H1 (cell line): ENCODE results near the gene STIM1. TPM values are rescaled to one million over a fixed set of nuclear protein-coding genes. Genes with fewer than 3 reads are reported as not detected.

Experiments
- CTCF ChIA-PET: fragments of 300-600 bp; sonication (Branson Sonifier 250); formaldehyde crosslinking; loops from one replicate; lab custom pipeline; 2021; ENCODE audit not compliant: partially characterized antibody; lab: Charles Lee
- POLR2A ChIA-PET: fragments of 300-600 bp; sonication (Branson Sonifier 250); formaldehyde crosslinking; loops from one replicate; lab custom pipeline; 2021; ENCODE audit warnings: inconsistent platforms; ENCODE audit not compliant: partially characterized antibody; lab: Charles Lee
- DNase-seq, 2 experiments: peaks; one replicate each; pipeline versions ENCODE4 v3.0.0 to v3.0.0-alpha.2; 2010 to 2022; ENCODE audit warnings: low spot score in 2 of 2, low read depth in 1 of 2, mixed read lengths in 1 of 2
- FAIRE-seq: peaks from 2 replicates; lab custom pipeline; 2011; peaks lifted over from hg19 to GRCh38; lab: Jason Lieb, UNC
- H2AFZ ChIP-seq: 2 replicates; pipeline ENCODE4 v1.8.1; 2012; ENCODE audit warnings: low read length, inconsistent platforms
- H2AK5ac ChIP-seq: 2 replicates; pipeline ENCODE4 v1.6.1; 2013; ENCODE audit warnings: low read depth, low read length
- H2BK120ac ChIP-seq: replicated peaks from 2 replicates; pipeline ENCODE3; 2013; ENCODE audit warnings: low read depth, low read length, inconsistent platforms
- H2BK12ac ChIP-seq: 2 replicates; pipeline ENCODE4 v1.6.1; 2013; ENCODE audit warnings: low read depth, low read length
- H2BK15ac ChIP-seq: 2 replicates; pipeline ENCODE4 v1.6.1; 2013; ENCODE audit warnings: low read length
- H2BK20ac ChIP-seq: 2 replicates; pipeline ENCODE4 v1.6.1; 2013; ENCODE audit warnings: low read length
- H2BK5ac ChIP-seq: 2 replicates; pipeline ENCODE4 v1.6.1; 2013; ENCODE audit warnings: low read depth, low read length
- H3K14ac ChIP-seq: 2 replicates; pipeline ENCODE4 v1.6.1; 2013; ENCODE audit warnings: inconsistent platforms; ENCODE audit not compliant: insufficient read length
- H3K18ac ChIP-seq: 2 replicates; pipeline ENCODE4 v1.6.1; 2013; ENCODE audit warnings: low read length; ENCODE audit errors: extremely low read depth
- H3K23ac ChIP-seq: 2 replicates; pipeline ENCODE4 v1.6.1; 2013; ENCODE audit warnings: inconsistent platforms; ENCODE audit not compliant: insufficient read length
- H3K23me2 ChIP-seq: 2 replicates; pipeline ENCODE4 v1.6.1; 2013; ENCODE audit warnings: low read depth, low read length
- H3K27ac ChIP-seq: 2 replicates; pipeline ENCODE4 v1.6.1; 2011; ENCODE audit warnings: low read depth, low read length, inconsistent platforms
- H3K27me3 ChIP-seq, 4 experiments: replicated peaks in 1 of 4; 1 replicate in 1 of 4; 2 replicates in 3 of 4; pipeline versions ENCODE4 v1.6.1 to v1.8.1; 2011 to 2013; ENCODE audit warnings: low read length in 3 of 4, mild to moderate bottlenecking in 3 of 4, inconsistent platforms in 2 of 4, mixed read lengths in 2 of 4, moderate library complexity in 1 of 4; ENCODE audit not compliant: control insufficient read depth in 3 of 4, insufficient read depth in 3 of 4; ENCODE audit errors: extremely low read depth in 1 of 4
- H3K36me3 ChIP-seq, 4 experiments: 2 replicates each; pipeline versions ENCODE4 v1.6.1 to v1.8.1; 2011 to 2013; ENCODE audit warnings: mild to moderate bottlenecking in 4 of 4, low read length in 3 of 4, moderate library complexity in 2 of 4, control low read depth in 1 of 4, inconsistent platforms in 1 of 4; ENCODE audit not compliant: insufficient read depth in 4 of 4, control insufficient read depth in 2 of 4
- H3K4ac ChIP-seq: replicated peaks from 2 replicates; pipeline ENCODE3; 2013; ENCODE audit warnings: low read length, low read depth, mixed read lengths, inconsistent platforms; ENCODE audit not compliant: insufficient read length
- H3K4me1 ChIP-seq, 4 experiments: replicated peaks in 1 of 4; 1 replicate in 1 of 4; 2 replicates in 3 of 4; pipeline versions ENCODE4 v1.6.1 to v1.8.1; 2011 to 2013; ENCODE audit warnings: low read length in 3 of 4, inconsistent platforms in 2 of 4, mixed read lengths in 1 of 4; ENCODE audit not compliant: insufficient read depth in 4 of 4, control insufficient read depth in 3 of 4
- H3K4me2 ChIP-seq, 2 experiments: 2 replicates each; pipeline versions ENCODE4 v1.6.1 to v1.8.1; 2011 to 2013; ENCODE audit warnings: low read depth in 2 of 2, low read length in 2 of 2, control low read depth in 1 of 2, inconsistent platforms in 1 of 2, mild to moderate bottlenecking in 1 of 2; ENCODE audit not compliant: insufficient read depth in 1 of 2
- H3K4me3 ChIP-seq, 4 experiments: fragments of 200-600, 300-600 bp in 1 of 4; sonication (generic), shearing (Covaris generic), sonication (Bioruptor Twin) in 1 of 4; 2 replicates each; pipeline versions ENCODE4 v1.5.1 to v1.8.1; 2011 to 2016; ENCODE audit warnings: low read length in 4 of 4, low read depth in 3 of 4, control low read depth in 2 of 4, inconsistent platforms in 2 of 4, mild to moderate bottlenecking in 2 of 4, mixed read lengths in 1 of 4, moderate library complexity in 1 of 4; ENCODE audit not compliant: insufficient read depth in 2 of 4; ENCODE audit errors: extremely low read depth in 1 of 4
- H3K56ac ChIP-seq: replicated peaks from 2 replicates; pipeline ENCODE3; 2013; ENCODE audit warnings: low read depth, mild to moderate bottlenecking, mixed read lengths, low read length, inconsistent platforms; ENCODE audit not compliant: insufficient read length
- H3K79me1 ChIP-seq: 2 replicates; pipeline ENCODE4 v1.6.1; 2013; ENCODE audit warnings: low read depth, low read length, control low read depth
- H3K79me2 ChIP-seq, 2 experiments: 2 replicates each; pipeline versions ENCODE4 v1.6.1 to v1.8.1; 2012 to 2013; ENCODE audit warnings: low read length in 2 of 2, mild to moderate bottlenecking in 2 of 2, inconsistent platforms in 1 of 2; ENCODE audit not compliant: insufficient read depth in 2 of 2, control insufficient read depth in 1 of 2
- H3K9ac ChIP-seq, 4 experiments: replicated peaks in 1 of 4; 1 replicate in 1 of 4; 2 replicates in 3 of 4; pipeline versions ENCODE4 v1.6.1 to v1.8.1; 2011 to 2013; ENCODE audit warnings: low read depth in 3 of 4, low read length in 3 of 4, control low read depth in 2 of 4, mild to moderate bottlenecking in 2 of 4, moderate library complexity in 2 of 4, inconsistent platforms in 1 of 4; ENCODE audit errors: extremely low read depth in 1 of 4
- H3K9me3 ChIP-seq, 2 experiments: 2 replicates each; pipeline versions ENCODE4 v1.6.1 to v1.8.1; 2012 to 2013; ENCODE audit warnings: mild to moderate bottlenecking in 2 of 2, moderate library complexity in 2 of 2, control low read depth in 1 of 2, inconsistent platforms in 1 of 2, low read depth in 1 of 2, low read length in 1 of 2, mixed read lengths in 1 of 2; ENCODE audit not compliant: insufficient read depth in 2 of 2
- H4K20me1 ChIP-seq, 2 experiments: replicated peaks in 1 of 2; 2 replicates each; pipeline versions ENCODE3 to v1.8.1; 2011 to 2013; ENCODE audit warnings: inconsistent platforms in 2 of 2, low read length in 2 of 2, mild to moderate bottlenecking in 1 of 2; ENCODE audit not compliant: insufficient read depth in 2 of 2, control insufficient read depth in 1 of 2
- H4K5ac ChIP-seq: 2 replicates; pipeline ENCODE4 v1.6.1; 2013; ENCODE audit warnings: low read length, low read depth, mixed read lengths, inconsistent platforms; ENCODE audit not compliant: insufficient read length
- H4K8ac ChIP-seq: 2 replicates; pipeline ENCODE4 v1.8.0; 2013; ENCODE audit warnings: mild to moderate bottlenecking, moderate library complexity, low read length, inconsistent platforms; ENCODE audit not compliant: insufficient read depth; ENCODE audit errors: extremely low read depth
- H4K91ac ChIP-seq: replicated peaks from 2 replicates; pipeline ENCODE3; 2013; ENCODE audit warnings: low read length, mixed read lengths, inconsistent platforms; ENCODE audit not compliant: insufficient read length
- BACH1 ChIP-seq: IDR thresholded peaks from 2 replicates; pipeline ENCODE4 v1.6.1; 2012; ENCODE audit warnings: low read length, improper control_type of control experiment
- BCL11A ChIP-seq, 2 experiments: IDR thresholded peaks; one replicate each; pipeline ENCODE4 v1.6.1; 2011; ENCODE audit warnings: low read depth in 2 of 2, low read length in 2 of 2, mild to moderate bottlenecking in 2 of 2
- EZH2 ChIP-seq: fragments of 200-600 bp; sonication (generic); IDR thresholded peaks from 2 replicates; pipeline ENCODE4 v1.7.1; 2012; ENCODE audit warnings: low read depth, mild to moderate bottlenecking, moderate library complexity, low read length, inconsistent platforms; ENCODE audit not compliant: severe bottlenecking
- JUN ChIP-seq: IDR thresholded peaks from 2 replicates; pipeline ENCODE4 v1.6.1; 2011; ENCODE audit warnings: low read depth, mild to moderate bottlenecking, improper control_type of control experiment, low read length
- KDM5A ChIP-seq: fragments of 200-600 bp; IDR thresholded peaks from 2 replicates; pipeline ENCODE4 v1.7.1; 2012; ENCODE audit warnings: mild to moderate bottlenecking, low read length, inconsistent platforms, mixed read lengths
- NANOG ChIP-seq: IDR thresholded peaks from 2 replicates; pipeline ENCODE4 v1.6.1; 2011; ENCODE audit warnings: low read length, low read depth, mild to moderate bottlenecking, inconsistent platforms; ENCODE audit not compliant: insufficient read depth, poor library complexity, severe bottlenecking
- POLR2A ChIP-seq, 2 experiments: IDR thresholded peaks; 1 replicate in 1 of 2; 2 replicates in 1 of 2; pipeline ENCODE4 v1.6.1; 2011; ENCODE audit warnings: low read depth in 2 of 2, low read length in 2 of 2, mild to moderate bottlenecking in 2 of 2; ENCODE audit errors: control extremely low read depth in 1 of 2
- POU5F1 ChIP-seq: IDR thresholded peaks from 2 replicates; pipeline ENCODE4 v1.6.1; 2011; ENCODE audit warnings: low read depth, mild to moderate bottlenecking, low read length, moderate library complexity
- RAD21 ChIP-seq, 2 experiments: IDR thresholded peaks in 1 of 2; conservative IDR thresholded peaks in 1 of 2; 2 replicates each; pipeline ENCODE4 v1.6.1; 2011; ENCODE audit warnings: low read depth in 2 of 2, low read length in 2 of 2, improper control_type of control experiment in 1 of 2, inconsistent platforms in 1 of 2, mild to moderate bottlenecking in 1 of 2, moderate library complexity in 1 of 2
- RNF2 ChIP-seq: fragments of 200-900, 300-1000 bp; sonication (generic); IDR thresholded peaks from 2 replicates; pipeline ENCODE4 v1.7.1; 2016; ENCODE audit warnings: borderline replicate concordance, low read depth, mild to moderate bottlenecking, antibody characterized with exemption, low read length; ENCODE audit not compliant: poor library complexity, severe bottlenecking; ENCODE audit errors: missing control alignments
- SIRT6 ChIP-seq: IDR thresholded peaks from one replicate; pipeline ENCODE4 v1.7.1; 2012; ENCODE audit warnings: low read length, inconsistent platforms
- SP4 ChIP-seq: IDR thresholded peaks from 2 replicates; pipeline ENCODE4 v1.6.1; 2012; ENCODE audit warnings: low read length, inconsistent platforms
- SRF ChIP-seq: IDR thresholded peaks from 2 replicates; pipeline ENCODE4 v1.6.1; 2011; ENCODE audit warnings: mild to moderate bottlenecking, low read depth, low read length, moderate library complexity
- SUZ12 ChIP-seq: fragments of 200-600 bp; sonication (generic); IDR thresholded peaks from 2 replicates; pipeline ENCODE4 v1.6.1; 2012; ENCODE audit warnings: mild to moderate bottlenecking, inconsistent platforms, low read length, moderate library complexity, mixed read lengths
- TAF7 ChIP-seq: optimal IDR thresholded peaks from 2 replicates; pipeline ENCODE3; 2011; ENCODE audit warnings: low read depth, mild to moderate bottlenecking, inconsistent platforms, low read length, moderate library complexity, borderline replicate concordance
- WGBS, 2 experiments: shearing (Covaris generic) in 1 of 2; methylation state at CpG; one replicate each; pipeline versions ENCODE4 v1.1.6 to v1.1.7; 2013 to 2015; ENCODE audit warnings: low lambda C conversion rate in 2 of 2, mixed read lengths in 2 of 2, inconsistent platforms in 1 of 2, low coverage in 1 of 2, missing lambda C conversion rate in 1 of 2; ENCODE audit not compliant: insufficient replicate concordance in 2 of 2, insufficient coverage in 1 of 2, insufficient read length in 1 of 2; ENCODE audit errors: extremely low coverage in 1 of 2, missing lambda C conversion rate in 1 of 2; 5-methylcytosine and 5-hydroxymethylcytosine counted together
- polyA plus RNA-seq, 7 experiments: library from polyadenylated mRNA; depleted of rRNA in 3 of 7; stranded (reverse) in 5 of 7; unstranded in 2 of 7; fragments of >200 nt in 5 of 7; fragments of 200-250 nt in 2 of 7; gene quantifications; 1 replicate in 5 of 7; 2 replicates in 1 of 7; 4 replicates in 1 of 7; pipeline versions ENCODE4 v1.2.1 to v1.2.3, GENCODE V29; 2011 to 2013; ENCODE audit warnings: missing spikeins in 2 of 7, mixed read lengths in 2 of 7
- total RNA-seq: library from RNA; stranded (reverse); fragmentation: NEBNext Ultra II Directional; extraction: Animal tissue kit (Norgen Biotek cat#: 25700); gene quantifications from 2 replicates; pipeline ENCODE4 v1.2.1, GENCODE V29; 2021

STIM1 gene
- total and polyA plus RNA-seq, 2 of the 8 experiments (the other 6 are each of a cell fraction or from before 2014, with no cell fraction given), result 11.1 to 12.2 TPM

DNA sequence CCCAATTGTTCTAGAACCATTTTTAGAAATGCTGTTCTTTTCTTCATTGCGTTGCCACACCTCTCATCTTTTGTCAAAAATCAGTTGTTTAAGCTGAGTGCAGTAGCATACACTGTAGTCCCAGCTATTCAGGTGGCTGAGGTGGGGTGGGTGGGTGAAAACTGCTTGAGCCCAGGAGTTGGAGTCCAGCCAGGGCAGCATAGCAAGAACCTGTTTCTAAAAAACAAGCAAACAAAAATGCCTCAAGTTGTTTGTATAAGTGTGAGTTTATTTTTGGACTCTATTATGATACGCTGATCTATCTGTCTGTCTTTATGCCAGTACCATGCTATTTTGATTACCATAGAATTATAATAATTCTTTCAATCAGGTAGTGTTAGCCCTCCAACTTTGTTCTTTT, 176.6 kb downstream of the STIM1 start:
- CTCF ChIA-PET, result no interaction called here
- FAIRE-seq (no peak), DNase-seq (no peak)
- Histone ChIP-seq H3K4me3 (no peak overlapping the region), H4K20me1 (no peaks in the 10 kb centered on the region), H2AFZ (no peak overlapping the region), H2BK12ac (no peak overlapping the region), H2BK5ac (no peak overlapping the region), H3K27me3 (no peaks in the 10 kb centered on the region), H3K9me3 (peaks cover 4% of the 10 kb centered on the region in 2 experiments; a peak in 3 of 4 replicates), H3K56ac (no peak overlapping the region), H4K8ac (no peak overlapping the region), H3K27ac (no peak overlapping the region), H3K36me3 (no peaks in the 10 kb centered on the region), H3K23me2 (no peaks in the 10 kb centered on the region), H3K23ac (no peak overlapping the region), H3K4ac (no peak overlapping the region), H3K4me2 (no peak overlapping the region), H3K14ac (no peak overlapping the region), H3K4me1 (no peaks in the 10 kb centered on the region), H2BK15ac (no peak overlapping the region), H3K79me2 (no peaks in the 10 kb centered on the region), H2AK5ac (no peak overlapping the region), H3K9ac (no peak overlapping the region), H2BK120ac (no peak overlapping the region), H2BK20ac (no peak overlapping the region), H3K79me1 (no peaks in the 10 kb centered on the region), H4K5ac (no peak overlapping the region), H4K91ac (no peak overlapping the region), H3K18ac (no peak overlapping the region)
- POLR2A ChIA-PET, result no interaction called here
- WGBS, 2 experiments, result 88% methylated on average over 2 of the region's 2 CpGs; no CpG with 5 or more reads in 1 of the 2 experiments
- TF ChIP-seq NANOG, result no peak
- TF ChIP-seq KDM5A, result no peak
- no peak for TF ChIP-seq POU5F1
- TF ChIP-seq SIRT6, result no peak
- TF ChIP-seq TAF7, result no peak
- TF ChIP-seq SP4, result no peak
- no peak for TF ChIP-seq RNF2
- TF ChIP-seq JUN, result no peak
- TF ChIP-seq BACH1, result no peak
- no peak for TF ChIP-seq EZH2
- TF ChIP-seq SRF, result no peak
- TF ChIP-seq SUZ12, result no peak
- no peak for TF ChIP-seq RAD21 (IDR thresholded peaks at IDR 0.05 in 1 of 2, conservative IDR thresholded peaks at IDR 0.05 in 1 of 2; ENCODE audit: low read depth in 2 of 2, low read length in 2 of 2)
- TF ChIP-seq BCL11A (IDR thresholded peaks at IDR 0.05; ENCODE audit: low read depth in 2 of 2, low read length in 2 of 2), result no peak
- TF ChIP-seq POLR2A (IDR thresholded peaks at IDR 0.05; ENCODE audit: control extremely low read depth in 1 of 2, low read depth in 2 of 2, low read length in 2 of 2), result no peak
